GM21367 (cell line): Measurements from ENCODE around the gene C2orf80.
"Not testable (repeated sequence)": the region's sequence is repeated elsewhere in the genome, so short reads cannot be mapped to it uniquely, and the experiment has no call there.

ENCODE experiments used
- ATAC-seq: cut with Tn5 transposase; IDR thresholded peaks from one replicate; pipeline ENCODE4 v1.9.1; 2021; ENCODE audit not compliant: unreplicated experiment

C2orf80 gene

DNA sequence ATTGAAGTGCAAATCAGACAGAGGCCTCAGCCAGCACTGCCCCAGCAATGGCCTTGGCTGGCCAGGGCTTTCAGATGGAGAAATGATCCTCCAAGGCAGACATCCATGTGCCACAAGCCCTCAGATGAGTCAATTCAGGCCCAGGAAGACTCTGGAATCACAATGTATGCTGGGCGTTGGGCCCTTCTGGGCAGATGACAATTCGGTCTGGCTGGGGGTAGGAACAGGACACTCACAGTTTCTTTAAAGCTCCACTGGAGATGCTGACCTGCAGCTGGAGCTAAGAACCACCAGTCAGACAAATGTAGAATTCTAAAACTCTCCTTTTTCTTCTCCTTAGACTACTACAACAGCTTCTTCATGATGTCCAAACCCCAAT is 53.1 kb downstream of the C2orf80 start:
- no peak for ATAC-seq

- ATAC-seq = no peak
Observed at GRCh38 chr2:208135794-208136715, 53.8 kb downstream of the C2orf80 start.

DNA sequence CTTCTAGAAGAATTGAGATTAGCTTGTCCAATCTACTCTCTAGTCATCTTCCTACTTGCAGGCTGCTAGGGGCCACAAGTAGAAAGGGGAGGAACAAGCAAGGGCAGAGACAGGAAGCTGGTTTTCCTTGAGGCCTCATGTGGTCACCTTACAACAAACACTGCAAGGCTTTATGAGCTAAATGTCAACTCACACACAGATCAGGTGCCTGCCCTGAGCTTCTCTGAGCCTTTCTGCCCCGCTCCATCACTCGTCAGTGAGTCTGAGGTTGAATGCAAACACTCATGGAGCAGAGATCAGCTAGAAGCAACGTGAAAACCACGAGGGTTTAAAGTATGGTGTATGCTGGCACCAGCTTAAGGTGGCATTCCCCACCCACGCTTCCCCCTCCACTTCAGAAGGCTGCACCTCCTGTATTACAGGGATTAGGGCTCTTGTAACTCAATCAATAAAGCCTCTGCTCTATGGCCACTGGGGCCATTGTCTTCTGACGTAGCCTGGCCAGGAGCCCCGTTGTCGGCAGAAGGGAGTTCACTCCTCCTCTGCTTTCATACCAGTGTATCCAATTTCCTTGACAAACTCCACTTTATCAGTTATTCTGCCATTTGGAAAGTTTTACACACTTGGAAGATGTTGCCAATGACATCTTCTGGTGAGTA is 54.8 kb downstream of the C2orf80 start:
- ATAC-seq = peak; percentile 68

DNA sequence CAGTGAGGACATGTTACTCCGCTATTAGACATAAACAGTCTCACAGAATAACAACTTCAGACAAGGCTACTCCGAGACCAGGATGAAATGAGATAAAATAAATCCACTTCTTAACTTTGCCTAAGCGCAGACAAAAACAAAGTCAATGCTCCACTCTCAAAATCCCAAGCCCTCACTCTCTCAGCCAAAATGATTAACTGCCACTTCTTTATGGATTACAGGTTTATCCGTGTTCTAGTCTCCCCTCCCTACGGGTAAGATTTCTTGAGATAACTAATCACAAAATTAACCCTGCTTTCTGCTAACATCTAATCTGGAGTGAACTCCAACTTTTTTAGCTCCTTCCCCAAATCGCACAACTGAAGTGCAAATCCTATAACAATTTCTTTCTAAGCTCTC is 59.1 kb downstream of the C2orf80 start:
- ATAC-seq = no peak

DNA sequence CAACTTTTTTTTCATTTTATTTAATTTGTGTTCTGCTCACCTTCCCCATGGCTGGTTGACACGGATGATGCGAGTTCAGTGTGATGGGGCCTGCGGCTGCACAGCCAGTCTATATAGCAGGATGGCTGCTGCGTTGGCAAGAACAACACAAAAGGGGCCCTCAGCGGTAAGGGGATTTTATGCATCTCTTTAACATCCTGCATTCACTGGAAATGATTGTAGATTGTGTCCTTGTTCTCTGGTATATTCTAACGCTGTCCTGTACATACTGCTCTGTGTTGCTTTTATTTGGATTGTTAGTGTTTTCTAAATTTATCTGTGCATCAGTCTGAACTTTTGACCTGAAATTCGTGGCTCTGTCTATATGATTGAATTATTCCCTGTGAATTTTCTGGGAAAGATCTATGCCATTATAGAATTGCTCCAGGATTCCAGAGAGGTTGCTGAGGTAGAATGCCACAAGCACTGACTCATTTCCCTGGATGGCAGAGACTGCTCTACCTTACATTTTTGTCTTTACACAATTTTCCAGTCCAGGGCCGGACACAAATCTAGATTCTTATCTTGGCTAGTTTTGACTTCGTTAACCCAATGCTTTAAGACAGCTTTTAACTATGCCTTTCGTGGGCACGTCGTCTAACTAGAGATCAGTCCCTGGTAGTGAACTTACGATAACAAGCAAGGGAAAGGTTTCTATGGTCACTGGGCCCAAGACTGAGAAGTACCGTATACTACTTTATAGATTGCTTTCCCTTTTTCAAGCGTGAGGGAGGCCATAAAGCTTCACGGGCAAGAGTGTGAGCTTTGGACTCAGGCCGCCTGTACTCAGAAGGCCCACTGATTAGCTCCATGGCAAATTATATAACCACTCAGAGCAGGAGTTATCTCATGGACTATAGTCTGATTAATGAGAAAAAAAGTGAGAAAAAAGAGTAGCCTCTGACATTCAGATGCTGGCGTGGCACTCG is 59.8 kb downstream of the C2orf80 start, which contains the start of gene CRYGC:
CRYGC (minus strand) TSS at position 85 of the 968 bp plus-strand sequence; CDS start at position 49, 36 bp downstream.
- ATAC-seq = no peak

DNA sequence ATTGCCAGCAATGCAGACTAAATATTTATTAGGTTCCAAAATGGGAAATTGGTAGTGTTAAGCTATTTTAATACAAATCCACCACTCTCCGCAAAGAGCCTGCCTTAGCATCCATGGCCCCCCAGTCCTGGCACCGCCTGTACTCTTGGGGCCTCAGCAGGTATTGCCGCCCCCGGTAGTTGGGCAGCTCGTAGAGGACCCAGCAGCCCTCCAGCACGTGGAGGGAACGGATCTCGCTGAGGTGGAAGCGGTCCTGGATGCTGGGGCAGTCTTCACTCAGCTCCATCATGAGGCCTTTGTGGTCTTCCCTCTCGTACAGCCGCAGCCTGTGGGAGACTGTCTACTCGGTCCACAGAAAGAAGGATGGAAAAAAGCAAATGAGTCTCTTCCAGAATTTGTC is 61.7 kb downstream of the C2orf80 start:
- ATAC-seq = no peak

DNA sequence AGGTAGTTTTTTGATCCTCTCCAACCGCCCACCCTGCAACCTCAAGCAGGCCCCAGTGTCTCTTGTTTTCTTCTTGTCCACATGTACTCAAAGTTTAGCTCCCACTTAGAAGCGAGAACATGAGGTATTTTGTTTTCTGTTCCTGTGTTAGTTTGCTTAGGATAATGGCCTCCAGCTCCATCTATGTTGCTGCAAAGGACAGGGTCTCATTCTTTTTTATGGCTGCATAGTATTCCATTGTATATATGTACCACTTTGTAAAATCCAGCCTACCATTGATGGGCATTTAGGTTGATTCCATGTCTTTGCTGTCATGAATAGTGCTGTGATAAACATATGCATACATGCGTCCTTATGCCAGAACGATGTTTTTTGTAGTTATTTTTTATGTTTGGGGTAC is 62.7 kb downstream of the C2orf80 start:
- no peak for ATAC-seq

- ATAC-seq = no peak
Observed at GRCh38 chr2:208125251-208125650, 64.6 kb downstream of the C2orf80 start.

GRCh38 chr2:208124013-208124715 is 65.7 kb downstream of the C2orf80 start, which contains the start of gene CRYGD:
Gene CRYGD (minus strand): TSS chr2:208124524. CDS start chr2:208124473, 51 bp downstream.
- not testable (repeated sequence) for ATAC-seq

DNA sequence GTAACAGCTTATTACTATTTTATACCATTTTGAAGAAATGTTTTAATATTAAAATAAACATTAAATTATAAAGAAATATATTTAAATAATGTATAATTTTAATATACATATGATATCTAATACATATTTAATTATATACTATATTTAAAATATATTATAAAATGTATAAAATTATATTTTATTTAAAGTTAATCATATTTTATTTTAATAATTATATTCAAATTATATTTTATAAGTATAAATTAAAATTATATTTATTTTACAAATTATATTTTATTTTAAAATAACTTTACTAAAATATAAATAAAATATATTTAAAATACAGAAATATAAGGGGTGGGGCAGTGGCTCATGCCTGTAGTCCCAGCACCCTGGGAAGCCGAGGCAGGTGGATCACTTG is 67.6 kb downstream of the C2orf80 start:
- ATAC-seq = no peak

GRCh38 chr2:208118918-208119317 is 70.9 kb downstream of the C2orf80 start:
- no peak for ATAC-seq

- not testable (repeated sequence) for ATAC-seq
Observed at GRCh38 chr2:208117390-208117789, 72.4 kb downstream of the C2orf80 start.
